Measurements from ENCODE around the gene TMEM176B.

Gene TMEM176B

DNA sequence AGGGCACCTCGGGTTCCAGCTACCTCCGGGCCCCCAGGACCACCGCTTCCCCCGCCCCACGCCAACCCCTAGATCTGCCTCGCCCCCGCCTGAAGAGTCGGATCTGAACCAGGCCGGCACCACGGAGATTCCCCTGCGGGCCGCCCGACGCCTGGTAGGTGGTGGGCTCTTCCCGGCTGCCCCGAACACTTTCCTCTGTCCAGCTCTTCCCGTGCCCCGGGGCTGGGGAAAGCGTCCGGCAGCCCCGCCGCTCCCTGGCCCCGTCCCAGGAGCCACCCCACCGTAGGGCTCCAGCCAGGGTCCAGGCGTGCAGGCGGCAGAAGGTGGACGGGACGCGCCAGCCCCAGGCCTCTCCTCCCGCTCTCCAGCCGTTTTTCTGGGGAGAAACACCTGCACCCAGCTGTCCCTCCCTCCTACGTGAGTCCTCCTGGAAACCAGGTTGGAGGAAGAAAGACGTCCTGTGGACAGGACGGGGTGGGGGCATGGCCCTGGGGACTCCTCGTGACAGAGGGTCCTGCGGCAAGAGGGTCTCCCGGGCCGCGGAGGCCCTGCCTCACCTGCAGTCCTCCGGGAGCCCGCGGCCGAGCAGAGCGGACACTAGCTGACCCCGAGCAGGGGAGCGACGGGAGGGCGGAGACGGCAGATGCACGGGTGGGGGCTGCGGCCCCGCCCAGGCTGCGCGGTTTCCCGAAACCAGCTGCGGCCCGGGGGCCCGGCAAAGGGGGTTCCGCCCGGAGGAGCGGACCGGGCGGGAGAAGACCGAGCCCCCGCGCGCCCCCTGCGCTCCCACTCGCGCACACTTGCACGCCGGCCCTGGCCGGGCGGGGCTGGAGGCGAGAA is at the start of gene TMEM176B:
TMEM176B (minus strand) TSS at position 624 of the 840 bp plus-strand sequence. CDS start 3,795 bp downstream, outside the sequence.
- no peak for DNase-seq (ENCODE audit: low read depth in 2 of 2)

DNA sequence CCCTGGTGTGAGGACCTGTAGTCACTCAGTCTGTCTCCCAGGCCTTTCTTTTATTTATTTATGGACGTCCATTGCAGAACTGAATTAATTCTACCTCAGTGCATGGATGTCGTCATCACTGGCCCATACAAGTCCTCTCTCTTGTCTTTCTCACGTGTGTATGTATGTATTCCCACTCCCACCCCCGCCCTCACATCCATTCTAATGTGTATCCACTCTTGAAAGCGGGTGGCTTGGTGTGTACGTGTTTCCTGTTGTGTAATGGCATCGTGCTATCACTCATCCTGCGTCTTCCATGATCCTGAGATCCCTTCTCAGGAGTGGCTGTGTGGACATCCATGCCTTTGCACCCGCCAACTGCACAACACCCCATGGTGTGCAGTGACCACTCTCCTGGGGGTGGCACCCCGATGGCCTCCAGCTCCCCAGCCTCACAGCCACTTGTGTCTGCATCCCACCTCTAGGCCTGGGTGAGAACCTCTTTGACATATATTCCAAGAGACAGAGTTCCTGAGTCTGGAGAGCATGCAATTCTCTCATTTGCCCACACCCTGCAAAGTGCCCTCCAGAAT is 49.1 kb upstream of the TMEM176B start:
- no peak for DNase-seq (ENCODE audit: low read depth in 2 of 2)

- DNase-seq (ENCODE audit: low read depth in 2 of 2): no peak
Measured at GRCh38 chr7:150848561-150849115, 48.5 kb upstream of the TMEM176B start.

GRCh38 chr7:150848111-150848510 is 47.9 kb upstream of the TMEM176B start:
- DNase-seq (ENCODE audit: low read depth in 2 of 2): no peak

- no peak for DNase-seq (ENCODE audit: low read depth in 2 of 2)
Measured at GRCh38 chr7:150847536-150847935, 47.4 kb upstream of the TMEM176B start.

GRCh38 chr7:150846291-150847115 is 46.3 kb upstream of the TMEM176B start:
- DNase-seq (ENCODE audit: low read depth in 2 of 2): no peak

GRCh38 chr7:150845421-150845861 is 45.3 kb upstream of the TMEM176B start:
- DNase-seq (ENCODE audit: low read depth in 2 of 2): no peak

- no peak for DNase-seq (ENCODE audit: low read depth in 2 of 2)
Measured at GRCh38 chr7:150842716-150843115, 42.6 kb upstream of the TMEM176B start.

GRCh38 chr7:150842018-150842417 is 41.9 kb upstream of the TMEM176B start:
- no peak for DNase-seq (ENCODE audit: low read depth in 2 of 2)

GRCh38 chr7:150838965-150839650 is 38.9 kb upstream of the TMEM176B start:
- no peak for DNase-seq (ENCODE audit: low read depth in 2 of 2)

- DNase-seq (ENCODE audit: low read depth in 2 of 2): no peak
Measured at GRCh38 chr7:150835702-150836280, 35.6 kb upstream of the TMEM176B start.

DNA sequence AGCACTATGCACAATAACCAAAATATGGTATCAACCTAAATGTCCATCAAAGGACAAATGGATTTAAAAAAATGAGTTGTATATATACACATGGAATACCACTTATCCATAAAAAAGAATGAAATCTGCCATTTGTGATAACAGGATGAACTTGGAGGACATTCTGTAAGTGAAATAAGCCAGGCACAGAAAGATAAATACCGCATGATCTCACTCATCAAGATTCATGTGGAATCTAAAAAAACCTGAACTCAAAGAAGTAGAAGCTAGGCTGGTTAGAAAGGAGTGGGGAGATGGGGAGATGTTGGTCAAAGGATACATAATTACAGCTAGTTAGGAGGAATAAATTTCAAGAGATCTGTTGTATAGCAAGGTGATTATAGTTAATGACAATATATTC is 34.9 kb upstream of the TMEM176B start:
- DNase-seq (ENCODE audit: low read depth in 2 of 2): no peak

DNA sequence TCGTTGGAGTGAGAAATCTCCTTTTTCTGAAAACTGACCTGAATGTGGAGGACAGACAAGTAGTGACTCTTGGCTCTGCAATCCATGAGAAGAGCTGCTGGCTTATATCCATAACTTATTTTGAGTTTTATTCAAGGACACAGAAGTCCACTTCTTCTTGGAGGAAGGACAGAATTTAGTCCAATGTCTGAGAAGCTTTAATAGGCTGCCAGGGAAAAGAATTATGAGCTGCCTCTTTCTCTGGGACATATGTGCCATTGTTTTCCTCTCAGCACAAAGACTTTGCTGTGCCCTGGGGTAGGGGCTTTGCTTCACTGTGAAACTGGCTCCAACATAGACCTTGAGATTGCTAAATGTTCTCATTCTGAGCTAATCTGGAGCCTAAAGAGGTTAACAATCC is 31.7 kb upstream of the TMEM176B start:
- DNase-seq (ENCODE audit: low read depth in 2 of 2): no peak

GRCh38 chr7:150830937-150831336 is 30.8 kb upstream of the TMEM176B start:
- no peak for DNase-seq (ENCODE audit: low read depth in 2 of 2)

DNA sequence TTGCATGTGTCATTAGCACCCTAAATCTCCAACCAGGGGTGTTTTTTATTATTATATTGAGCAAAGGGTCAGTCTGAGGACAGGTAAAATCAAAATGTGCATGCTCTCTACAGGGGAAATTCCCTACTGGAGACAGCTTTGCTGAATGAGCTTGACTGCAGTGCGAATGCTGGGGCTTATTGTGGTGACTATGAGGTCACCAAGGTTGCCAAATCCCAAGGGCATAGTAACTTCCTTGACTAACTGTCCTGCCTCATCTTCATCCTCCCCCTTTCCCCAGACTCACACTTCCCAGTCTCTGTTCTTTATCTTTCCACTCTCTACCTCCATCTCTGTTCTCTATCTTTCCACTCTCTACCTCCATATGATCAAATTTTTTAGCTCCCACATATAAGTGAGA is 29.3 kb upstream of the TMEM176B start:
- DNase-seq (ENCODE audit: low read depth in 2 of 2): no peak

DNA sequence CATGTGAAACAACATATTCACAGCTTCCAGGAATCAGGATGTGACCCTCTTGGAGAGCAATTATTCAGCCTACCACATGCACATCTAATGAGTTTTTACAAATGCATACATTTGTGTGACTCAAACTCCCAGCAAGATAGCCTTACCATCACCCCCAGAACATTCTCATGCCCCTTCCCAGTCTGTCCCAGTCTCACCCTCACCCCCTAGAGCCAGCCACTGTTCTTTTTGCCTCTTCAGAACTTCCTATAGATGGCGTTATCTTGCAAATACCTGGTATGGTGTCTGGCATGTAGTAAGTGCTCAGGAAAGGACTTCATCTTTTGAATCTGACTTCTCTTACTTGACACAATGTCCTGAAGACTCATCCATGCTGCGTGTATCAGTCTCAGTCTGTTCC is 28.2 kb upstream of the TMEM176B start:
- DNase-seq (ENCODE audit: low read depth in 2 of 2): no peak

GRCh38 chr7:150826061-150826849 is 26.1 kb upstream of the TMEM176B start:
- DNase-seq (ENCODE audit: low read depth in 2 of 2): no peak

DNA sequence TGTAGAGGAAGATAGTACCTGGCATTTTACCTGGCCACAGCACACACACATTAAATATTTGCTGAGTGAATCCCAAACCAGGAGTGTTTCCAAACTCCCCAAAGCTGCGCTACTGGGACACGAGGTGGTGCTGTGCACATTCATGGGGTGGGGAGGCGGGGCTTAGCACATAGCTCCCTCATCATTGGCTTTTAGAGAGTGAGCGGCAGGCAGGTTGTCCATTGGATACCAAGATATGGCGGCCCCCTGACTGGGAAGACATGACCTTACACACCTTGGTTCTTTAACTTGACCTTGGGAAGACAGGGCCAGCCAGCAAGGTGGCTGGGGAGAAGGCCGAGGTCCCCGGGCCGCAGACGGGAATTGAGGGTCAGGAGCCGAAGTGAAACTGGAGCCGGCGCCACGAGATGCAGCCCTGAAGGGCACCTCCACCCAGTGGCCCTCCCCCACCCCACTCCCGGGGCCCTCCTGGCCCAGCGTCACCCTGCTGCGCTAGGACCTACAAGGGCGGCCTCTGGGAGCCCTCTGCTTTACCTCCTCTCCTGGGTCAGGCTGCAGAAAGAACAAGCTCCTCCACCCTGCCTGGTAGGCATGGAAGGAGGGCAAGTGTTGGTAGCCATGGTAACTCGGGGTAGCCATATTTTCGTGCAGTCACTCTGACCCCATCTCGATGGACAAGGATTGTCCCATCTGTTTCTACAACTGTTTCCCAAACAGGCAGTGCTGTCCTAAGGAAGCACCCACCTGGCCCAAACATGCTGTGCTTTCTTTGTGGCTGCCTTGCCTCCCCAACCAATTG is 24.4 kb upstream of the TMEM176B start:
- no peak for DNase-seq (ENCODE audit: low read depth in 2 of 2)

GRCh38 chr7:150823484-150824126 is 23.4 kb upstream of the TMEM176B start:
- DNase-seq (ENCODE audit: low read depth in 2 of 2): no peak

Data from stimulated activated CD8-positive, alpha-beta memory T cell treated with anti-CD3 and anti-CD28 coated beads, Interleukin-7, amount 100 ng/mL, for 1 hour (primary cell).